Prostate gland (tissue), 2 donors: Measurements from ENCODE around the gene PTPRM.

ENCODE experiments used
- POLR2A ChIP-seq: fragments of 450-650 bp; IDR thresholded peaks from one replicate; pipeline ENCODE4 v1.6.1; 2016; ENCODE audit warnings: antibody characterized with exemption, mild to moderate bottlenecking
- TF ChIP-seq, protein P1 (sequence below), 4 experiments: fragments of 200-600 bp in 2 of 4; fragments of 450-650 bp in 2 of 4; sonication (generic) in 2 of 4; IDR thresholded peaks; 1 replicate in 3 of 4; 2 replicates in 1 of 4; pipeline ENCODE4 v1.5.1; 2016 to 2019; ENCODE audit warnings: antibody characterized with exemption in 4 of 4, mild to moderate bottlenecking in 2 of 4, moderate library complexity in 2 of 4

DNA sequence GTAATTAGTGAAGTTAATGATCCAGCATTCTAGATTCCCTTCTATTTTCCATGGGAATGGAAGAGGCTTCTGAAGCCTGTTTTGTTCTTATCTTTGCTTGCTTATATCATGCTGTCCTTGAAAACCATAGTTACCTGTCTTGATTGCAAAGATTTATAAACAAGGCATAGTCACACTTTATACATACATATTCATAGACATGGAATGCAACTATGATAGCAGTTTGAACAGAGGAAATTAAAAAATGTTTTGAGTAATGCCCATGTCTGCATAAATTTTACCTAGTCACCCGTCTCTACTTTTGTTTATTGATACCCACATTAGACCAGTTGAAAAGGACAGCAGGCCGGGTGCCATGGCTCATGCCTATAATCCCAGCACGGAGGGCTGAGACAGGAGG is 289.0 kb downstream of the PTPRM start:
- TF ChIP-seq POLR2A: no peak
- TF ChIP-seq, protein P1, sequence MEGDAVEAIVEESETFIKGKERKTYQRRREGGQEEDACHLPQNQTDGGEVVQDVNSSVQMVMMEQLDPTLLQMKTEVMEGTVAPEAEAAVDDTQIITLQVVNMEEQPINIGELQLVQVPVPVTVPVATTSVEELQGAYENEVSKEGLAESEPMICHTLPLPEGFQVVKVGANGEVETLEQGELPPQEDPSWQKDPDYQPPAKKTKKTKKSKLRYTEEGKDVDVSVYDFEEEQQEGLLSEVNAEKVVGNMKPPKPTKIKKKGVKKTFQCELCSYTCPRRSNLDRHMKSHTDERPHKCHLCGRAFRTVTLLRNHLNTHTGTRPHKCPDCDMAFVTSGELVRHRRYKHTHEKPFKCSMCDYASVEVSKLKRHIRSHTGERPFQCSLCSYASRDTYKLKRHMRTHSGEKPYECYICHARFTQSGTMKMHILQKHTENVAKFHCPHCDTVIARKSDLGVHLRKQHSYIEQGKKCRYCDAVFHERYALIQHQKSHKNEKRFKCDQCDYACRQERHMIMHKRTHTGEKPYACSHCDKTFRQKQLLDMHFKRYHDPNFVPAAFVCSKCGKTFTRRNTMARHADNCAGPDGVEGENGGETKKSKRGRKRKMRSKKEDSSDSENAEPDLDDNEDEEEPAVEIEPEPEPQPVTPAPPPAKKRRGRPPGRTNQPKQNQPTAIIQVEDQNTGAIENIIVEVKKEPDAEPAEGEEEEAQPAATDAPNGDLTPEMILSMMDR (IDR thresholded peaks at IDR 0.05): no peak
